IMR-90 (cell line): ENCODE results near the gene FNDC3B.

ENCODE experiments used
- BHLHE40 ChIP-seq: fragments of 150-350 bp; IDR thresholded peaks from 2 replicates; pipeline ENCODE4 v1.6.1; 2016; ENCODE audit warnings: mild to moderate bottlenecking, low read depth, low read length
- CHD1 ChIP-seq: IDR thresholded peaks from 2 replicates; pipeline ENCODE4 v1.6.1; 2012; ENCODE audit warnings: low read depth, low read length, improper control_type of control experiment
- CTCF ChIP-seq: conservative IDR thresholded peaks from 2 replicates; pipeline ENCODE4 v1.5.1; 2012; ENCODE audit warnings: mild to moderate bottlenecking, low read depth, low read length, improper control_type of control experiment
- ELK1 ChIP-seq: fragments of 150-350 bp; IDR thresholded peaks from 2 replicates; pipeline ENCODE4 v1.6.1; 2016; ENCODE audit warnings: low read depth, mild to moderate bottlenecking, low read length, moderate library complexity, borderline replicate concordance
- FOS ChIP-seq: fragments of 150-350 bp; IDR thresholded peaks from 2 replicates; pipeline ENCODE4 v1.6.1; 2016; ENCODE audit warnings: low read depth, low read length
- MAFK ChIP-seq: IDR thresholded peaks from 2 replicates; pipeline ENCODE4 v1.6.1; 2012; ENCODE audit warnings: low read depth, low read length, improper control_type of control experiment
- MAZ ChIP-seq: IDR thresholded peaks from 2 replicates; pipeline ENCODE4 v1.6.1; 2012; ENCODE audit warnings: low read depth, mild to moderate bottlenecking, low read length, improper control_type of control experiment, moderate library complexity, borderline replicate concordance
- POLR2A ChIP-seq: IDR thresholded peaks from 2 replicates; pipeline ENCODE4 v1.6.1; 2012; ENCODE audit warnings: mild to moderate bottlenecking, low read depth, low read length
- RAD21 ChIP-seq: IDR thresholded peaks from 2 replicates; pipeline ENCODE4 v1.6.1; 2012; ENCODE audit warnings: low read length, improper control_type of control experiment
- RCOR1 ChIP-seq: IDR thresholded peaks from 2 replicates; pipeline ENCODE4 v1.6.1; 2012; ENCODE audit warnings: mild to moderate bottlenecking, low read length, improper control_type of control experiment; ENCODE audit not compliant: insufficient replicate concordance
- RFX5 ChIP-seq: IDR thresholded peaks from 2 replicates; pipeline ENCODE4 v1.8.0; 2012; ENCODE audit warnings: low read depth, mild to moderate bottlenecking, low read length, moderate library complexity
- SMC3 ChIP-seq: fragments of 150-350 bp; IDR thresholded peaks from 2 replicates; pipeline ENCODE4 v1.6.1; 2016; ENCODE audit warnings: low read depth, mild to moderate bottlenecking, antibody characterized with exemption, low read length, moderate library complexity

GRCh38 chr3:172128858-172129257 lies 89.5 kb downstream of the FNDC3B start:
- no peak for TF ChIP-seq CTCF
- TF ChIP-seq MAFK: no peak
- TF ChIP-seq RFX5: no peak
- TF ChIP-seq POLR2A: no peak
- no peak for TF ChIP-seq FOS
- TF ChIP-seq BHLHE40: no peak
- no peak for TF ChIP-seq RAD21
- no peak for TF ChIP-seq ELK1
- no peak for TF ChIP-seq RCOR1
- TF ChIP-seq MAZ: no peak
- no peak for TF ChIP-seq CHD1
- TF ChIP-seq SMC3: no peak
